Mesendoderm (in vitro differentiated cells): ENCODE data around the gene LCT.
A peak's percentile ranks its signal among the peaks of the same experiment; 100 is the strongest.

Experiments used
- DNase-seq: peaks from one replicate; pipeline ENCODE4 v3.0.0; 2013
- H2AK5ac ChIP-seq: 2 replicates; pipeline ENCODE4 v1.6.1; 2013; ENCODE audit warnings: low read length, inconsistent platforms
- H2BK120ac ChIP-seq: 2 replicates; pipeline ENCODE4 v1.6.1; 2013; ENCODE audit warnings: low read depth, mild to moderate bottlenecking, low read length, moderate library complexity, mixed read lengths
- H2BK15ac ChIP-seq: replicated peaks from 2 replicates; pipeline ENCODE4 v1.6.1; 2013; ENCODE audit warnings: low read depth, mild to moderate bottlenecking, moderate library complexity
- H2BK5ac ChIP-seq: 2 replicates; pipeline ENCODE4 v1.6.1; 2013; ENCODE audit warnings: low read length, inconsistent platforms
- H3K18ac ChIP-seq: 2 replicates; pipeline ENCODE4 v1.6.1; 2013; ENCODE audit warnings: mild to moderate bottlenecking, low read length, mixed read lengths
- H3K23ac ChIP-seq: one replicate; pipeline ENCODE4 v1.6.1; 2013; ENCODE audit warnings: low read length
- H3K27ac ChIP-seq: 2 replicates; pipeline ENCODE4 v1.5.1; 2013; ENCODE audit warnings: low read depth, mild to moderate bottlenecking, inconsistent platforms, low read length, moderate library complexity
- H3K27me3 ChIP-seq: 2 replicates; pipeline ENCODE4 v1.6.1; 2013; ENCODE audit warnings: low read length, control low read depth, mild to moderate bottlenecking, inconsistent platforms; ENCODE audit not compliant: insufficient read depth, poor library complexity
- H3K36me3 ChIP-seq: 2 replicates; pipeline ENCODE4 v1.6.1; 2013; ENCODE audit warnings: low read length, inconsistent platforms; ENCODE audit not compliant: control insufficient read depth, insufficient read depth
- H3K4ac ChIP-seq: one replicate; pipeline ENCODE4 v1.6.1; 2013; ENCODE audit warnings: low read depth, mild to moderate bottlenecking, low read length, moderate library complexity
- H3K4me1 ChIP-seq: 2 replicates; pipeline ENCODE4 v1.6.1; 2013; ENCODE audit warnings: low read depth, low read length, inconsistent platforms; ENCODE audit not compliant: control insufficient read depth
- H3K4me2 ChIP-seq: 2 replicates; pipeline ENCODE4 v1.6.1; 2013; ENCODE audit warnings: low read length
- H3K4me3 ChIP-seq: 2 replicates; pipeline ENCODE4 v1.5.1; 2013; ENCODE audit warnings: mild to moderate bottlenecking, low read length
- H3K56ac ChIP-seq: one replicate; pipeline ENCODE4 v1.6.1; 2013; ENCODE audit warnings: low read length
- H3K79me1 ChIP-seq: 2 replicates; pipeline ENCODE4 v1.6.1; 2013; ENCODE audit warnings: low read length, inconsistent platforms
- H3K79me2 ChIP-seq: 2 replicates; pipeline ENCODE4 v1.6.1; 2013; ENCODE audit warnings: mild to moderate bottlenecking, low read length; ENCODE audit not compliant: control insufficient read depth, insufficient read depth
- H3K9ac ChIP-seq: 2 replicates; pipeline ENCODE4 v1.6.1; 2013; ENCODE audit warnings: low read length, inconsistent platforms
- H4K5ac ChIP-seq: one replicate; pipeline ENCODE4 v1.6.1; 2013; ENCODE audit warnings: low read length
- H4K8ac ChIP-seq: one replicate; pipeline ENCODE4 v1.6.1; 2013; ENCODE audit warnings: low read depth, mild to moderate bottlenecking, control low read depth, low read length, moderate library complexity
- WGBS: extraction: QIAGEN DNeasy Blood & Tissue Kit; methylation state at CpG from one replicate; pipeline ENCODE4 v1.1.7; 2013; ENCODE audit warnings: low lambda C conversion rate, missing lambda C conversion rate; ENCODE audit not compliant: insufficient coverage; ENCODE audit errors: extremely low coverage; 5-methylcytosine and 5-hydroxymethylcytosine counted together

Gene LCT

GRCh38 chr2:135875491-135876065, 38.6 kb upstream of the LCT start:
- Histone ChIP-seq H4K8ac (no peak overlapping the region), H3K4me1 (peaks cover 6% of the 10 kb centered on the region), H2BK120ac (no peak overlapping the region), H2AK5ac (no peak overlapping the region), H3K18ac (peak overlapping the region; percentile 61), H3K79me2 (peaks cover 22% of the 10 kb centered on the region), H3K23ac (no peak overlapping the region), H3K36me3 (peaks cover 1% of the 10 kb centered on the region), H3K9ac (peak overlapping the region; percentile 87), H4K5ac (no peak overlapping the region), H3K4me3 (peak overlapping the region; percentile 73), H3K4ac (no peak overlapping the region), H3K27me3 (no peaks in the 10 kb centered on the region), H3K27ac (peak overlapping the region; percentile 78), H3K79me1 (peaks cover 8% of the 10 kb centered on the region), H3K56ac (peak overlapping the region; percentile 93), H3K4me2 (peak overlapping the region; percentile 78), H2BK15ac (no peak overlapping the region), H2BK5ac (no peak overlapping the region)
- no CpG with 5 or more reads among the region's 26 CpGs for WGBS
- DNase-seq = peak; percentile 76

- Histone ChIP-seq H3K4me1 (peaks cover 6% of the 10 kb centered on the region), H3K4me2 (peak overlapping the region; percentile 78), H2BK120ac (no peak overlapping the region), H3K27ac (no peak overlapping the region), H3K4me3 (peak overlapping the region; percentile 73), H3K4ac (no peak overlapping the region), H4K8ac (peak overlapping the region; percentile 13), H3K9ac (peak overlapping the region; percentile 87), H3K27me3 (no peaks in the 10 kb centered on the region), H3K79me1 (peaks cover 8% of the 10 kb centered on the region), H3K18ac (no peak overlapping the region), H2AK5ac (no peak overlapping the region), H2BK5ac (no peak overlapping the region), H3K23ac (no peak overlapping the region), H3K56ac (peak overlapping the region; percentile 93), H3K79me2 (peaks cover 22% of the 10 kb centered on the region), H3K36me3 (peaks cover 1% of the 10 kb centered on the region), H2BK15ac (no peak overlapping the region), H4K5ac (no peak overlapping the region)
- WGBS = no CpG with 5 or more reads among the region's 19 CpGs
- no peak for DNase-seq
Observed at GRCh38 chr2:135874777-135875365, 37.9 kb upstream of the LCT start.

DNA sequence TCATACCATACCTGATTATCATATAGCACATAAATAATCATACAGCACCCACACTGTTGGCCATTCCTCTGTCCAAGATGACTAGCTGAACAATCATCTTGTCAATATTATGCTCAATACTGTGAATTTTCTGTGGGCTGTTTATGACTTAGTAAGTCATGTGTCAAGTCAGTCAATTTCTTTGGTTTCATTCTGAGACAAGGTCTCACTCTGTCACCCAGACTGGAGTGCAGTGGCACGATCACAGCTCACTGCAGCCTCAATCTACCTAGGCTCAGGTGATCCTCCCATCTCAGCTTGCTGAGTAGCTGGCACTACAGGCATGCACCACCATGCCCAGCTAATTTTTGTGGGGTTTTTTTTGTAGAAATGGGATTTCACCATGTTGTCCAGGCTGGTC, 33.6 kb upstream of the LCT start:
- no peak for DNase-seq
- H3K27ac ChIP-seq = no peak overlapping the region
- H3K79me1 ChIP-seq = peaks cover 11% of the 10 kb centered on the region
- no peak overlapping the region for H3K4me2 ChIP-seq
- no peak overlapping the region for H2BK120ac ChIP-seq
- H3K9ac ChIP-seq = no peak overlapping the region
- no peak overlapping the region for H3K23ac ChIP-seq
- H3K79me2 ChIP-seq = peaks cover 19% of the 10 kb centered on the region
- H3K56ac ChIP-seq = no peak overlapping the region
- H4K8ac ChIP-seq = no peak overlapping the region
- peaks cover 7% of the 10 kb centered on the region for H3K36me3 ChIP-seq
- H3K18ac ChIP-seq = no peak overlapping the region
- H2BK15ac ChIP-seq = no peak overlapping the region
- WGBS = no CpG with 5 or more reads among the region's 1 CpG
- no peak overlapping the region for H2BK5ac ChIP-seq
- peaks cover 6% of the 10 kb centered on the region for H3K4me1 ChIP-seq
- no peaks in the 10 kb centered on the region for H3K27me3 ChIP-seq
- H3K4me3 ChIP-seq = no peak overlapping the region
- H2AK5ac ChIP-seq = no peak overlapping the region
- H4K5ac ChIP-seq = no peak overlapping the region
- H3K4ac ChIP-seq = no peak overlapping the region

DNA sequence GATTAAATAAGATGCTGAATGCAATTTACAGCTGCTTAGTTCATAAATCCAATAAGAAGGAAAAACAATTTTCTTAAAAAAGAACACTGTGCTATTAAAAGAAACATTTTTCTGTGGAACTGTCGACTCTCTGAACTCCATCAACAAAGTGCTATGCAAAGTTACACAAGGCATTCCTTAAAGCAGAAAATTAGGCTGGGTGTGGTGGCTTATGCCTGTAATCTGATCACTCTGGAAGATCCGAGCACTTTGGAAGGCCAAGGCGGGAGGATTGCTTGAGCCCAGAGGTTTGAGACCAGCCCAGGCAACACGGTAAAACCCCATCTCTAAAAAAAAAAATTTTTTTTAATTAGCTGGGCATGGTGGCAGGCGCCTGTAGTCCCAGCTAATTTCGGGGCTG, 26.2 kb upstream of the LCT start:
- Histone ChIP-seq H4K5ac (no peak overlapping the region), H2BK15ac (no peak overlapping the region), H3K4me2 (no peak overlapping the region), H2BK5ac (no peak overlapping the region), H3K23ac (no peak overlapping the region), H3K18ac (no peak overlapping the region), H3K56ac (no peak overlapping the region), H3K27me3 (no peaks in the 10 kb centered on the region), H3K4me3 (no peak overlapping the region), H4K8ac (no peak overlapping the region), H2BK120ac (no peak overlapping the region), H3K4ac (no peak overlapping the region), H2AK5ac (no peak overlapping the region), H3K36me3 (peaks cover 9% of the 10 kb centered on the region), H3K79me1 (peaks cover 3% of the 10 kb centered on the region), H3K4me1 (no peaks in the 10 kb centered on the region), H3K27ac (no peak overlapping the region), H3K79me2 (peaks cover 1% of the 10 kb centered on the region), H3K9ac (no peak overlapping the region)
- no peak for DNase-seq
- WGBS = no CpG with 5 or more reads among the region's 6 CpGs

- H3K4me2 ChIP-seq = no peak overlapping the region
- no peak overlapping the region for H3K9ac ChIP-seq
- DNase-seq = no peak
- H3K4me3 ChIP-seq = no peak overlapping the region
- peaks cover 7% of the 10 kb centered on the region for H3K36me3 ChIP-seq
- no peak overlapping the region for H3K27ac ChIP-seq
- peaks cover 2% of the 10 kb centered on the region for H3K79me1 ChIP-seq
- no peak overlapping the region for H3K56ac ChIP-seq
- H3K23ac ChIP-seq = no peak overlapping the region
- H4K5ac ChIP-seq = no peak overlapping the region
- H3K4me1 ChIP-seq = no peaks in the 10 kb centered on the region
- H2BK120ac ChIP-seq = no peak overlapping the region
- H3K18ac ChIP-seq = no peak overlapping the region
- H2AK5ac ChIP-seq = no peak overlapping the region
- no peak overlapping the region for H2BK5ac ChIP-seq
- WGBS = no CpG with 5 or more reads among the region's 4 CpGs
- peaks cover 1% of the 10 kb centered on the region for H3K79me2 ChIP-seq
- H3K4ac ChIP-seq = no peak overlapping the region
- no peaks in the 10 kb centered on the region for H3K27me3 ChIP-seq
- H4K8ac ChIP-seq = no peak overlapping the region
- no peak overlapping the region for H2BK15ac ChIP-seq
Observed at GRCh38 chr2:135862718-135863117, 25.7 kb upstream of the LCT start.

DNA sequence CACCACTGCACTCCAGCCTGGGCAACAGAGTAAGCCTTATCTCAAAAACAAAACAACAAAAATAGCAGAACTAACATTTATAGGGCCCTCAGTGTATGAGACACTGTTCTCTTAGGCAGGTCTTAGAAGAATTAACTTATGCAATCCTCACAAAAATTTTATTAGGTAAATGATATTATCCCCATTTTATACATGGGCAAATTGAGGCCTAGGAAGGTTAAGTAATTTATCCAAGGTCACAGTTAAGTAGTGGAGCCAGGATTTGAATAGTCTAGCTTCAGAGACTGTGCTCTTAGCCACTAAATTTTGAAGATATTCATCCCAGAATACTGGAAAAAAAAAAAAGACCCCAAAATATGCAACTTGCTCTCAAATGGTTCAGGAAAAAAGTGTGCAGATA, 16.4 kb upstream of the LCT start:
- Histone ChIP-seq H2BK120ac (no peak overlapping the region), H3K4ac (no peak overlapping the region), H3K9ac (no peak overlapping the region), H3K79me2 (no peaks in the 10 kb centered on the region), H2AK5ac (no peak overlapping the region), H3K56ac (no peak overlapping the region), H4K5ac (no peak overlapping the region), H3K79me1 (no peaks in the 10 kb centered on the region), H3K4me1 (no peaks in the 10 kb centered on the region), H3K4me3 (no peak overlapping the region), H3K36me3 (peaks cover 6% of the 10 kb centered on the region), H3K23ac (no peak overlapping the region), H3K18ac (no peak overlapping the region), H3K27me3 (no peaks in the 10 kb centered on the region), H4K8ac (no peak overlapping the region), H2BK15ac (no peak overlapping the region), H3K27ac (no peak overlapping the region), H2BK5ac (no peak overlapping the region), H3K4me2 (no peak overlapping the region)
- DNase-seq = no peak
